GM19023 (cell line): ENCODE measurements around the gene NPW.

ENCODE experiments used
- ATAC-seq: cut with Tn5 transposase; IDR thresholded peaks from one replicate; pipeline ENCODE4 v1.9.1; 2021; ENCODE audit warnings: mild to moderate bottlenecking, moderate library complexity; ENCODE audit not compliant: unreplicated experiment

The NPW gene

DNA sequence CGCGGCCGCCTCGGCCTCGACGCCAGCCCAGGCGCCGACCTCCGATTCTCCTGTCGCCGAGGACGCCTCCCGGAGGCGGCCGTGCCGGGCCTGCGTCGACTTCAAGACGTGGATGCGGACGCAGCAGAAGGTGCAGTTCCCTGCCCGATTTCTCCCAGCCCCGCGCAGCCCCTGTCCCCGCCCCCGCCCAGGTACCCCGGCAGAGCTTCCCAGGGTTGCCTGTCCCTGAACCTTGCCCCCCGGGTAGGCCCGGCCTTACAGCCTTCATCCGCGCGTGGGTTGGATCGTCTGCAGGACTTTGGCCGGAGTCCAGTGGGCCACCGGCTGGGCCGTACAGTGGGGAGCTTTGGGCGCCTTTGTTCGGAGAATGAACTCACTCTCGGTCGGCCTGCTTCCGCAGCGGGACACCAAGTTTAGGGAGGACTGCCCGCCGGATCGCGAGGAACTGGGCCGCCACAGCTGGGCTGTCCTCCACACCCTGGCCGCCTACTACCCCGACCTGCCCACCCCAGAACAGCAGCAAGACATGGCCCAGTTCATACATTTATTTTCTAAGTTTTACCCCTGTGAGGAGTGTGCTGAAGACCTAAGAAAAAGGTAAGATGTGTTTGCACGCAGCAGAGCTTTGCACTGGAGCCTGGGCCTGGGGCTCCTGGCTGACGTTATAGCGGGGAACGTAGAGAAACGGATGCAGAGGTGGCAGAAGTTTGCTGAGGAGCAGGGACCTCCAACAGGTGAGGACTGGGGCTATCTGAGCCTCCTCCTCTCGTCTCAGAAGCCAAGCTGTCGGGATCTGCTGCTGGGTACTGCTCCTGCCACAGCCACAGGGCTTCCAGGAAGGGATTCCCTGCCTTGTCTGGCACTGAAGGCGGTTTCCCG is 35.0 kb upstream of the NPW start:
- peak; percentile 5 for ATAC-seq

GRCh38 chr16:1985466-1986150 is 34.0 kb upstream of the NPW start:
- no peak for ATAC-seq

- ATAC-seq, result no peak
Observed at GRCh38 chr16:1987198-1987597, 32.4 kb upstream of the NPW start.

DNA sequence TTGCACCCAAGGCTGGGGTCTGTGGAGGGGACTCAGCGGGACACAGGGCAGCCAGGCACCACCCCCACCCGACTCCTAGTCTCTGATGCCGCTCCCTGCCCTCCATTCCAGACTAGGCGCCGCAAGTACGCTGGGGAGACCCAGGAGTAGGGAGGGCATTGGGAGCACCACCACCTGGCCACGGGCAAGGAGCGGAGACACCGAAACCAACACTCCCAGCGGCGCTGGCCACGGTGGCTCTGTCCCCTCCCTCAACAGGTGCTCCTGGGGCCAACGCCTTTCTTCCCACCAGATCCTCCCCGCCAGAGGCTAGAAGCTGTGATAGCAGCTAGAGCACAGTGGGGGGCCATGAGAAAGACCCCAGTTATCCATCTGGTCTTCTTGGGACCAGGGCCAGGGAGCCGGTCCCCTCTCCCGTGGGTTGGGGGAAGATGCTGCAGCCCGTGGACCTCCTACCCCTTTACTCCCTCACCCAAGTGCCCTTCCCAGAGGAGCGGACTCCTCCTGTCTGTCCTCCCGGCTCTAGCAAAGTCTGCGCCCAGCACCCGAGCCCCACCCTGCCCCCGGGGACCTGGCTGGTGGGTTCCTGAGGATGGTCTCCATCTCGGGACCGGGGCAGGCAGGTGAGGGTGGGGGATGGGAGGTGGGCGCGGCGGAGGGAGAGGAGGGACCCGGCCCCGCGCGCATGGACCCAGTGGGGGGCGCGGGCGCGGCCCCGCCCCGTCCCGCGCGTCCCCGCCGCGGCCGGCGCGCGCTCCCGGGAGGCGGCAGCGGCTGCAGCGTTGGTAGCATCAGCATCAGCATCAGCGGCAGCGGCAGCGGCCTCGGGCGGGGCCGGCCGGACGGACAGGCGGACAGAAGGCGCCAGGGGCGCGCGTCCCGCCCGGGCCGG is 30.1 kb upstream of the NPW start, which contains the start of gene SYNGR3:
TSS of gene SYNGR3 (plus strand) at position 762 of the 892 bp plus-strand sequence. CDS start 133 bp downstream, outside the sequence.
- no peak for ATAC-seq

DNA sequence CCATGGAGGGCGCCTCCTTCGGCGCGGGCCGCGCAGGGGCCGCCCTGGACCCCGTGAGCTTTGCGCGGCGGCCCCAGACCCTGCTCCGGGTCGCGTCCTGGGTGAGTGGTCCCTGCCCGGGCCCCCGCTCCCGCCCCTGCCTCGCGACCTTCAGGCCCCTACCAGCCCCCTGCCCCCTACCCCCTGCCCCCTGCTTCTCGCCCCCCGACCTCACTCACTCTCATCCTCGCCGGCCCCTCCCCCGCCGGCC is 29.6 kb upstream of the NPW start:
- no peak for ATAC-seq

DNA sequence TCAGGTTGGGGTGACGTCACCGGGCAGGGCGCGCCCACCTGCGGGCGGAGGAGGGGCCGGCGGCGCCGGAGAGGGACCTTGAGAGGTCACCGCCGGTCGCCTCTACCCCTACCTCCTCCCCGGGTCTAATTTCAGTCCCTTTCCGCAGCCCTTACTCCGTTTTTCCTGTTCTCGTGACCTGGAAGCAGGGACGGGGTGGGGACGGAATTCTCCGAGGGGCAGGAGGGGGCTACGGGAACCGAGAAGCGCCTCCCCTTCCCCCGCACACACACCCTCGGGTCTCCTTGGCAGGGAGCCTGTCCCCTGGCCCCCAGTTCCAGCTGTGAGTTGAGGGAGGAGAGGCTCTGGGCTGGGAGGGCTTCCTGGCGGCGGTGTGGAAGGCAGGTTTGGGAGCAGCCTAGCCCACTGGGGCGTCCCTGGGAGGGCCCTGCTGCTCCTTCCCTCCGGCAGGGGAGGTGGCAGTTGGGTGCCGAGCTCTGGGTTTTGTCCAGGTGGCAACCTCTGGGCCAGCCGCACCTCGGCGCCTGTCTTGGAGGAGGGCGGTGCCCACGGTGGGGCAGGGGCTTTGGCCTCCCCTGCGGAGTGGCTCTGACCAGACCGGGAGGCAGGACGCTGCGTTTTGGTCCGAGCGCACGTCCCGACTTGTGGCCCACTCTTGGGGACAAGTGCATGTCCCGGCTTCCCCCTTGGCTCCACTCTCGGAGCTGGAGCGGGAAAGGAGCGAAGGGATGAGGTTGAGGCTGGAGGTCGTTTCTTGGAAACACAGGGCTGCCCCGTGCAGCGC is 29.0 kb upstream of the NPW start:
- ATAC-seq, result no peak

DNA sequence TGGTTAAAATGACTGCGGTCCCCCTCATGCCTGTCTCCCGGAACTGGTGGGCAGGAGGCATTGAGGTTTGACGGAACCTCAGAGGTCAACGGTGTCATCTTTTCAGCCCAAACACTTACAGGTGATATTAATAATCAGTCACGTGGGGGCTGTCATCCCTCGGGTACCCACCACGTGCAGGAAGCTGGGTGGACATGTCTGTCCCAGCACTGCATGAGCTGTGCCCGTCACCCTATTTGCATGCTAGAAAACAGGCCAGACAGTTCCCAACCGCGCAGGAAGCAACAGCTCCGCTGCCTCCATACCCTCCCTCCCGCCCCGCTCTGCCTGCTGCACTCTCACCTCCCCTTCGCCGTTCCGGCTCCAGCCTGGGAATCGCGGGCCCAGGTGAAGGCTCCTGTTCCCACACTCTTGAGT is 28.4 kb upstream of the NPW start:
- ATAC-seq, result no peak

GRCh38 chr16:1991588-1991947 is 28.0 kb upstream of the NPW start:
- ATAC-seq, result no peak

DNA sequence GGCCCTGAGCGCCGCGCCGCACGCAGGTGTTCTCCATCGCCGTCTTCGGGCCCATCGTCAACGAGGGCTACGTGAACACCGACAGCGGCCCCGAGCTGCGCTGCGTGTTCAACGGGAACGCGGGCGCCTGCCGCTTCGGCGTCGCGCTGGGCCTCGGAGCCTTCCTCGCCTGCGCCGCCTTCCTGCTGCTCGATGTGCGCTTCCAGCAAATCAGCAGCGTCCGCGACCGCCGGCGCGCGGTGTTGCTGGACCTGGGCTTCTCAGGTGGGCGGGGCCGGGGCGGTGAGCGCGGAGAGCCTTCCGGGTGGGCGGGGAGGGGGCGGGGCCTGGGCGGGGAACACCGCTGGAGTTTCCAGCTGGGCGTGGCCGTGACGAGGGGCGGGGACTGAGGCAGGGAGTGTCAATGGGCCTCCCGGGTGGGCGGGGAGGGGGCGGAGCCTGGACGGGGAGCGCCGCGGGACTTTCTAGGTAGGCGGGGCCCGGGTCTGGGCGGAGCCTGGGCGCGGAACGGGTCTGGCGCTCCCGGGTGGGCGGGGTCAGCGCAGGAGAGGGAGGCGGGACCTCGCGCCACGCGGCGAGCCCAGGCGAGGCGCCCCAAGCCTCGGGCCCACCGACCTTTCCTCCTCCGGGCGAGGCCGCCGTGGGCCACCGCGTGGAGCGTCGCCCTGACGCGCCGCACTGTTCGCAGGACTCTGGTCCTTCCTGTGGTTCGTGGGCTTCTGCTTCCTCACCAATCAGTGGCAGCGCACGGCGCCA is 27.5 kb upstream of the NPW start:
- peak; percentile 51 for ATAC-seq

DNA sequence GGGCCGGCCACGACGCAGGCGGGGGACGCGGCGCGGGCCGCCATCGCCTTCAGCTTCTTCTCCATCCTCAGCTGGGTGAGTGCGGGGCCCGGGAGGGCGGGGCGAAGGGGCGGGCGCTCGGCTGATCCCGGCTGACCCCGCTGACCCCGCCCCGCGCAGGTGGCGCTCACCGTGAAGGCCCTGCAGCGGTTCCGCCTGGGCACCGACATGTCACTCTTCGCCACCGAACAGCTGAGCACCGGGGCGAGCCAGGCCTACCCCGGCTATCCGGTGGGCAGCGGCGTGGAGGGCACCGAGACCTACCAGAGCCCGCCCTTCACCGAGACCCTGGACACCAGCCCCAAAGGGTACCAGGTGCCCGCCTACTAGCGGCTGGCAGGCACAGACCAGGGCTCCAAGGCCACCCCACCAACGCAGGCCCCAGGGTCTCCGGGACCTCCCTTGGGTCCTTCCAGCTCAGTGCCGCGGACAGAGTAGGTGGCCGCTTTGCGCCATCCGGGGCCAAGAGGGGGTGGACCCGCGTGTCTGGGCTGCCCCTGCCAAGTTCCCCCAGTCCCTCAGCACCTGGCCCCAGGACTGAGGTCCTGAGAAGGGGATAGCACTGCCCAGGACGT is 26.8 kb upstream of the NPW start:
- ATAC-seq, result no peak

- ATAC-seq, result no peak
Observed at GRCh38 chr16:1993731-1994131, 25.9 kb upstream of the NPW start.

- ATAC-seq, result no peak
Observed at GRCh38 chr16:1997494-1998359, 21.9 kb upstream of the NPW start.

DNA sequence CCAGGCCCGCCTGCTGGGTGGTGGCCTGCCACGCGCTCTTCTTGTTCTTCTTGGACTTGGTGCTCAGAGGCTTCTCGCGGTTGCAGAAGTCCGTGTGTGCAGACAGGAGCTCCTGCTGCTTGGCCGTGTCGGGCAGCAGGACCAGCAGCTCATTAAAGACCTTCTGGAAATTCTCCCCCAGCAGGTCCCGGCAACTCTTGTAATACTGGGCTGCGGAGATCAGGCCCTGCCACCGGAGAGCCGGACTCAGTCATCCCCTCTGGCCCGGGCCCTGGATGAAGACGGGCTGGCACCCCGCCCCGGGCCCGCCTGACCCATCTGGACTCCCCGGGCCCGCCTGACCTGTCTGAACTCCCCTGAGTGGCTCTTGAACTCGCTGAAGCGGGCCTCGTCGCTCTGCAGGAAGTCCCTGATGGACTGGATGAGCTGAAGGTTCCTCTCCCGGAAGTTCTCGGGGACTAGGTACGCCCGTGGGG is 21.2 kb upstream of the NPW start:
- no peak for ATAC-seq

- ATAC-seq, result no peak
Observed at GRCh38 chr16:1998852-1999801, 20.5 kb upstream of the NPW start.

DNA sequence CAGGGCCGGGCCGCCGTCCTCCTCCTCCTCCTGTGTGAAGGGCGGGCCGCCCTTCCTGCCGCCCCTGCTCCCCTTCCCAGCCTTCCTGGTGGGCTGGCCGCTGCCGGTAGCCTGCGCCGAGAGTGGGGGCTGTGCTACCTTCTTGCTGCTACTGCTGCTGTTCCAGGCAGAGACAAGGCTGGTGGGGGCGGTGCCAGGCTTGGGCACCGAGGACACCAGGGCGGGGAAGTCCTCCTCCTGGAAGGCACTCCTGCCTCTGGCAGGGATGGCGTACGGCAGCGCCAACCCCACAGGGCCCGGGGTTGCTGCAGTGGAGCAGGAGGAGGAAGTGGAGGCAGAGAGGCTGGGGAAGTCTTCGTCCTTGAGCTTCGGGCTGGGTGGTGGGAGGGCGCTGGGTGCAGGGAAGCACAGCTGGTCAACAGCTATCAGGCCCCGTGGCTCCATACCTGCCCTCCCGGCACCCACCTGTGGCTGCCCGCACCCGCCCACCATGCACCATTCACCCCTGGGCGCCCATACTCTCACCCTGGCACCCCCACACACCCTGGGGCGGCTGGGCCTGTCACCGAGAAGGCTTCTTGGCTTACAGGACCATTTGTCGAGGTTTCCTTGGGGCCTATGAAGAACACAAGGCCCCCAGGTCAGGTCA is 19.6 kb upstream of the NPW start:
- ATAC-seq, result no peak

DNA sequence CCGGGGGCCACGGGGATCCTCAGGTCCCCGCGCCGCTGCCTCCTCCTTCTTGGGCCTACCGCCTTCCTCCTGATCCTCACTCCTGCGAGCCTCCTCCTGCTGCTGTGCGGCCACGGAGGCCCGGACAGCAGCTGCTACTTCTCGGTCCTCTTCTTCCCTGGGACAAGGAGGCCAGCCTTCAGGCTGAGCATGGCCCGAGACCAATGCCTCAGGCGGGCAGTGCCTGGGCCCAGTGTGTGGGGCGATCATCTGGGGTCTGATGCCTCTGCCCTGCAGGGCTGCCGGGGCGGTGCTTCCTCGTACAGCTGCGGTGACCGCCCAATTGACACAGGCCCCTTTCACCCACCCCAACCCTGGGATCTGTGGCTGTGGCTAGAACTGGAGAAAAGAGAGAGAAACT is 18.6 kb upstream of the NPW start:
- no peak for ATAC-seq
